GM12878 (cell line): ENCODE data around the gene TRPM5.

Experiments
- ASH2L ChIP-seq: fragments of 300-600, 200-600 bp; sonication (generic); IDR thresholded peaks from 2 replicates; pipeline ENCODE4 v1.6.1; 2017; ENCODE audit warnings: low read depth, mild to moderate bottlenecking, borderline replicate concordance
- CHD1 ChIP-seq: IDR thresholded peaks from 2 replicates; pipeline ENCODE4 v1.6.1; 2012; ENCODE audit warnings: low read depth, low read length, improper control_type of control experiment
- CREM ChIP-seq: IDR thresholded peaks from 2 replicates; pipeline ENCODE4 v1.6.1; 2014; ENCODE audit warnings: antibody characterized with exemption, low read depth
- EP300 ChIP-seq, 2 experiments: fragments of 150-350 bp in 1 of 2; IDR thresholded peaks; 2 replicates each; pipeline ENCODE4 v1.6.1; 2011 to 2012; ENCODE audit warnings: low read depth in 2 of 2, low read length in 2 of 2, borderline replicate concordance in 1 of 2, improper control_type of control experiment in 1 of 2, inconsistent platforms in 1 of 2; ENCODE audit not compliant: control insufficient read depth in 1 of 2
- MYC ChIP-seq: IDR thresholded peaks from 2 replicates; pipeline ENCODE4 v1.6.1; 2011; ENCODE audit warnings: mild to moderate bottlenecking, low read length, moderate library complexity, inconsistent platforms; ENCODE audit not compliant: insufficient read depth, insufficient replicate concordance, insufficient read length, severe bottlenecking
- POLR2A ChIP-seq: IDR thresholded peaks from 2 replicates; pipeline ENCODE4 v1.6.1; 2011; ENCODE audit warnings: low read depth, mild to moderate bottlenecking, low read length
- RAD21 ChIP-seq: IDR thresholded peaks from 2 replicates; pipeline ENCODE4 v1.6.1; 2011; ENCODE audit warnings: mild to moderate bottlenecking, low read depth, low read length, moderate library complexity; ENCODE audit not compliant: insufficient read depth
- SMC3 ChIP-seq: IDR thresholded peaks from 2 replicates; pipeline ENCODE4 v1.6.1; 2011; ENCODE audit warnings: low read length, improper control_type of control experiment, borderline replicate concordance
- TAF1 ChIP-seq: IDR thresholded peaks from 2 replicates; pipeline ENCODE4 v1.6.1; 2011; ENCODE audit warnings: mild to moderate bottlenecking, low read depth, low read length, borderline replicate concordance
- ZNF274 ChIP-seq: IDR thresholded peaks from one replicate; pipeline ENCODE4 v1.8.0; 2011; ENCODE audit not compliant: insufficient read length, insufficient read depth
- TF ChIP-seq, protein P1 (sequence below), 3 experiments: IDR thresholded peaks in 2 of 3; conservative IDR thresholded peaks in 1 of 3; 2 replicates each; pipeline ENCODE4 v1.5.1; 2011; ENCODE audit warnings: low read depth in 3 of 3, low read length in 3 of 3, mild to moderate bottlenecking in 3 of 3, control low read depth in 2 of 3, moderate library complexity in 2 of 3, inconsistent platforms in 1 of 3, mixed read lengths in 1 of 3; ENCODE audit not compliant: control insufficient read depth in 2 of 3, insufficient read depth in 1 of 3; ENCODE audit errors: extremely low read depth in 1 of 3
- TF ChIP-seq, protein P2 (sequence below): fragments of 450-650 bp; formaldehyde crosslinking; IDR thresholded peaks from 2 replicates; pipeline ENCODE4 v1.4.0; 2020; ENCODE audit warnings: mild to moderate bottlenecking, moderate library complexity
- TF ChIP-seq, protein P3 (sequence below): IDR thresholded peaks from 2 replicates; pipeline ENCODE4 v1.6.1; 2012; ENCODE audit warnings: low read length, inconsistent platforms

DNA sequence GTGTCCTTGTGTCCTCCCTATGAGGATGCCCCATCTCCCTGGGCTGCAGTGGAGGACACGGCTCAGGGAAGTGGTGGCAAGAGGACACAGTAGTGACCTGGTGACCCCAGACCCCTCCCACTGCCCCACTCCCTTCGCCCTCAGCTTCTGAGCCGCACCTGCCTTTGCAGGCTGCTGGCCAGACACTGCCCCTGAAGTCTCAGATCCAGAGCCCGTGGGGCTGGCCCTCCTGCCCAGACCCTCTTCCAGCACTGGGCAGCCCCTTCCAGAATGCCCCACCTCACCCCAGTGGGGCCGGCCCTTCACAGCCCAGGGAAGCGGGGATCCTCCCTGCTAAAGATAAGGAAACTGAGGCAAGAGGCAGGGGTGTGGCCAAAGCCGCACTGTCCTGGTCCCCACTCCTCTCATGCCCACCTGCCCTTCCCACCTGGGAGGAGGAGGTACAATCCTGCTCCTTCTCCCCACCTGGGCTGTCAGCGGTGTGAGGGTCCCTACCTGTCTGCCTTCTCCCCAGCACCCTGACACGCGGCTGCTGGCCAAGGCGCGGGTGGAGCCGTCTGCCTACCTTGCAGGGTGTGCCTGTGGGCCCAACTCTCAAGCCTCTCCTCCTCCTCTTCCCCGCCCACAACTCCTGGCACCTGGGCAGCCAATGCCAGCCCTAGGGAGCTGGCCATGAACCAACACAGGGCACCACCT is 17.3 kb downstream of the TRPM5 start:
- TF ChIP-seq EP300 (IDR thresholded peaks at IDR 0.05; ENCODE audit: borderline replicate concordance in 1 of 2, control insufficient read depth in 1 of 2, low read depth in 2 of 2, low read length in 2 of 2) (no peak), RAD21 (no peak), TAF1 (no peak), ZNF274 (no peak), POLR2A (no peak), ASH2L (no peak), SMC3 (no peak), MYC (no peak), CREM (no peak), CHD1 (no peak)
- TF ChIP-seq, protein P1, sequence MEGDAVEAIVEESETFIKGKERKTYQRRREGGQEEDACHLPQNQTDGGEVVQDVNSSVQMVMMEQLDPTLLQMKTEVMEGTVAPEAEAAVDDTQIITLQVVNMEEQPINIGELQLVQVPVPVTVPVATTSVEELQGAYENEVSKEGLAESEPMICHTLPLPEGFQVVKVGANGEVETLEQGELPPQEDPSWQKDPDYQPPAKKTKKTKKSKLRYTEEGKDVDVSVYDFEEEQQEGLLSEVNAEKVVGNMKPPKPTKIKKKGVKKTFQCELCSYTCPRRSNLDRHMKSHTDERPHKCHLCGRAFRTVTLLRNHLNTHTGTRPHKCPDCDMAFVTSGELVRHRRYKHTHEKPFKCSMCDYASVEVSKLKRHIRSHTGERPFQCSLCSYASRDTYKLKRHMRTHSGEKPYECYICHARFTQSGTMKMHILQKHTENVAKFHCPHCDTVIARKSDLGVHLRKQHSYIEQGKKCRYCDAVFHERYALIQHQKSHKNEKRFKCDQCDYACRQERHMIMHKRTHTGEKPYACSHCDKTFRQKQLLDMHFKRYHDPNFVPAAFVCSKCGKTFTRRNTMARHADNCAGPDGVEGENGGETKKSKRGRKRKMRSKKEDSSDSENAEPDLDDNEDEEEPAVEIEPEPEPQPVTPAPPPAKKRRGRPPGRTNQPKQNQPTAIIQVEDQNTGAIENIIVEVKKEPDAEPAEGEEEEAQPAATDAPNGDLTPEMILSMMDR (IDR thresholded peaks at IDR 0.05 in 2 of 3, conservative IDR thresholded peaks at IDR 0.05 in 1 of 3; ENCODE audit: control insufficient read depth in 2 of 3, extremely low read depth in 1 of 3, insufficient read depth in 1 of 3, low read depth in 3 of 3, low read length in 3 of 3), result no peak
- TF ChIP-seq, protein P2, sequence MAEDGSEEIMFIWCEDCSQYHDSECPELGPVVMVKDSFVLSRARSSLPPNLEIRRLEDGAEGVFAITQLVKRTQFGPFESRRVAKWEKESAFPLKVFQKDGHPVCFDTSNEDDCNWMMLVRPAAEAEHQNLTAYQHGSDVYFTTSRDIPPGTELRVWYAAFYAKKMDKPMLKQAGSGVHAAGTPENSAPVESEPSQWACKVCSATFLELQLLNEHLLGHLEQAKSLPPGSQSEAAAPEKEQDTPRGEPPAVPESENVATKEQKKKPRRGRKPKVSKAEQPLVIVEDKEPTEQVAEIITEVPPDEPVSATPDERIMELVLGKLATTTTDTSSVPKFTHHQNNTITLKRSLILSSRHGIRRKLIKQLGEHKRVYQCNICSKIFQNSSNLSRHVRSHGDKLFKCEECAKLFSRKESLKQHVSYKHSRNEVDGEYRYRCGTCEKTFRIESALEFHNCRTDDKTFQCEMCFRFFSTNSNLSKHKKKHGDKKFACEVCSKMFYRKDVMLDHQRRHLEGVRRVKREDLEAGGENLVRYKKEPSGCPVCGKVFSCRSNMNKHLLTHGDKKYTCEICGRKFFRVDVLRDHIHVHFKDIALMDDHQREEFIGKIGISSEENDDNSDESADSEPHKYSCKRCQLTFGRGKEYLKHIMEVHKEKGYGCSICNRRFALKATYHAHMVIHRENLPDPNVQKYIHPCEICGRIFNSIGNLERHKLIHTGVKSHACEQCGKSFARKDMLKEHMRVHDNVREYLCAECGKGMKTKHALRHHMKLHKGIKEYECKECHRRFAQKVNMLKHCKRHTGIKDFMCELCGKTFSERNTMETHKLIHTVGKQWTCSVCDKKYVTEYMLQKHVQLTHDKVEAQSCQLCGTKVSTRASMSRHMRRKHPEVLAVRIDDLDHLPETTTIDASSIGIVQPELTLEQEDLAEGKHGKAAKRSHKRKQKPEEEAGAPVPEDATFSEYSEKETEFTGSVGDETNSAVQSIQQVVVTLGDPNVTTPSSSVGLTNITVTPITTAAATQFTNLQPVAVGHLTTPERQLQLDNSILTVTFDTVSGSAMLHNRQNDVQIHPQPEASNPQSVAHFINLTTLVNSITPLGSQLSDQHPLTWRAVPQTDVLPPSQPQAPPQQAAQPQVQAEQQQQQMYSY (CRISPR knock-in tag), result no peak
- TF ChIP-seq, protein P3, sequence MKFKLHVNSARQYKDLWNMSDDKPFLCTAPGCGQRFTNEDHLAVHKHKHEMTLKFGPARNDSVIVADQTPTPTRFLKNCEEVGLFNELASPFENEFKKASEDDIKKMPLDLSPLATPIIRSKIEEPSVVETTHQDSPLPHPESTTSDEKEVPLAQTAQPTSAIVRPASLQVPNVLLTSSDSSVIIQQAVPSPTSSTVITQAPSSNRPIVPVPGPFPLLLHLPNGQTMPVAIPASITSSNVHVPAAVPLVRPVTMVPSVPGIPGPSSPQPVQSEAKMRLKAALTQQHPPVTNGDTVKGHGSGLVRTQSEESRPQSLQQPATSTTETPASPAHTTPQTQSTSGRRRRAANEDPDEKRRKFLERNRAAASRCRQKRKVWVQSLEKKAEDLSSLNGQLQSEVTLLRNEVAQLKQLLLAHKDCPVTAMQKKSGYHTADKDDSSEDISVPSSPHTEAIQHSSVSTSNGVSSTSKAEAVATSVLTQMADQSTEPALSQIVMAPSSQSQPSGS, result no peak
